Measurements from ENCODE around the gene TNFSF8. TPM values are rescaled to one million over a fixed set of nuclear protein-coding genes. Genes with fewer than 3 reads are reported as not detected.

Gene TNFSF8
- total RNA-seq, 1 experiment from 2014 or later, result not detected

DNA sequence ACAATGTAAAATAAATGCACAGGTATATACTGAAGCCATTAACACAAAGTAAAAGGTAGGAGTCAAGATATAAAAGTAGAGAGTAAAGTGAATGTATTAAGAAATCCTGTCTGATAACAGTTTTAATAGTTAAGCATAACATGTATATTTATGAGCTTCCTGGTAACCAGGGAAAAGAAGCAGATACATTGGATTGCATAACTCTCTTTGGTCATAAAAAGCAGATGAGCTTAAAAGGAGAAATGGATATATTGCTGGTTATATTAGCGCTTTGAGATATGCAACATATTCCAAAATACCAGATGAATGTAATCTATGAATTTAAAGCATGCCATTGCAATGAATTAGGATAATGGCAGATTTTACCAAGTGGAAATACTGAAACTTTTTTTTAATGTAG lies 6.2 kb upstream of the TNFSF8 start:
- DNase-seq (ENCODE audit: low spot score), result no peak

DNA sequence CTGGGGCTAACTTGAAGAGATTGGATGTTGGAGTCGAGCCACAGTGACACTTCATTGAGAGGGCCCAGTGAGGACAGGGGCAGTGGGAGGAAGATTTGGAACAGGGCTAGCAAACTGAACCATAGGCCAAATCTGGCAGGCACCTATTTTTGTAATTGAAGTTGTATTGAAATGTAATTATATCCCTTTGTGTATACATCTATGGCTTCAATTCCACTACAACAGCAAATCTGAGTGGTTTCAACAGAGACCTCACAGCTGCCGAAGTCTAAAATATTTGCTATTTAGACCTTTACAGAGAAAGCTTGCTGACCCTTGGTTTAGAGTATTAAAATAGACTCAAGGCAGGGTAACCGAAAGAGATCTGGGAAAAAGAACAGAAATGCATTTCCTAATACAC lies 4.7 kb upstream of the TNFSF8 start:
- DNase-seq (ENCODE audit: low spot score), result no peak

DNA sequence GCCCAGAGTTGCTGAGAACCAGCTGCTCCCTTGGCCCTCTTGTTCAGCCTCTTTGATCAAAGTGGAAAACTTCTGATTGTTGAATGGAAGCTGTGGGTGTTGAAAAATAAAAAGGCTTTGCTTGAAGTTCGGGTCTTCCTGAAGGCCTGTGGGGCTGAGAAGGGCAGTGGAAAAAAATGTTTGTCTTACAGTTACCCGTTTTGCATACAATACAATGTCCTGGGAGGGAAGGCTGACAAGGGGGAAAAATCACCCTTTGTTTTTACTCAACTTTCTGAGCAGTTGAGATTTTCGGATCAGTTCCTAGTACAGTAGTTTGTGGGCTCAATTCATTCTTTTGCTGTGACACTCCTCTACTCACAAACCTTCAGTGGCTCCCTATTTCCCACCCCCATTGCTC lies 2.1 kb upstream of the TNFSF8 start:
- DNase-seq (ENCODE audit: low spot score), result no peak

DNA sequence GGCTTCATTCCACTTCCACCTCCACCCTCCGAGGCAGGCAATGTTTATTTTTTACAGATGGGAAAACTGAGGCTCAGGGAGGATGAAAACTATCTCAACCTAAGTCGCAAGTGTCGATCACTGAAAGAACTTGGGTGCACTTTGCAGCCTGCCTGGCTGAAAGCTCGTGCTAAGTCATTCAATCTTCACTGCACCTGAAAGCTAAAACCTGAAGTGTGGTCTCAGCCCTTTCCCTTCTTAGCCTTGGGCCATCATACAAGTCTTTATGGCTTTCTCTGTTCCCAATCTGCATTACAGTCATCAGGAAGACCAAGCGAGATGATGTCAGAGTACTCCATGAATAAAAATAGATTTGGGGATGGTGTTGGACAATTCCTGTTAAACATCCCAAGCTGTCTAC lies 1.0 kb upstream of the TNFSF8 start:
- no peak for DNase-seq (ENCODE audit: low spot score)

DNA sequence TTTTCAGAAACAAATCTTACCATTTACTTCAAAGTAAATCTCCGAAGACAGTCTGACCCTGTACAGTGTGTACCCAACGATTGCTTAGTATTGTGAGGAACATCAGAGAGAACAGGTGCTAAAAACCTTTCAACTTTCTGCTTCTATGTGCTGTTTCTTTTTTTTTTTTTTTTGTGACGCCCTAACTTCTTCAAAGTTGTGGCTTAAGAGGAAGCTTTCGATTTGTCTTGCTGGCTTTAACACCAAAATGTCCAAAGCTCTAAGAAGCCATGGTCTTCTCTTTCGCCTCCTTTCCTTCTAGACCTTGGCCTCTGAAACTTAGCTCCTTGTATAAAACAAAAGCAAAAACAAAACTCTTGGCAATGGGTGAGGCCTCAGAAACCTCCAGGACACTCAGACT lies 1.2 kb downstream of the TNFSF8 start:
- no peak for DNase-seq (ENCODE audit: low spot score)

DNA sequence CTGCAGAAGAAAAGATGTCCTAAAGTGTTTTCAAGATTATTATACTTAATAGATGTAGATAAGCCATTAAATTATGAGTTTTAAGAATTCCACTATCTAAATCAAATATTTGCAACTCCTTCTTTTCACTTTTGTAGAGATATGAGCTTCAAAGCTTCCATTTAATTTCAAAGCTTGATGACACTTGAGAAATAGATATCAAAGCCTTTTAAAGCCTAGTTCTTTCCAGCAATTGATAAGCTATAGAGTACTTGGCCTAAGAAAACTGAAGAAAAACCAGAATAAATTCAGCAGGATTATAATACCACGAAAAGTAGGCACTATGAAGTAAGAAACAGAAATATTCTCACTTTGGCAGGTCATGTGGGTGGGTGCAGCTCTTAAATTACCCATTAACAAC lies 1.7 kb downstream of the TNFSF8 start:
- DNase-seq (ENCODE audit: low spot score), result no peak

DNA sequence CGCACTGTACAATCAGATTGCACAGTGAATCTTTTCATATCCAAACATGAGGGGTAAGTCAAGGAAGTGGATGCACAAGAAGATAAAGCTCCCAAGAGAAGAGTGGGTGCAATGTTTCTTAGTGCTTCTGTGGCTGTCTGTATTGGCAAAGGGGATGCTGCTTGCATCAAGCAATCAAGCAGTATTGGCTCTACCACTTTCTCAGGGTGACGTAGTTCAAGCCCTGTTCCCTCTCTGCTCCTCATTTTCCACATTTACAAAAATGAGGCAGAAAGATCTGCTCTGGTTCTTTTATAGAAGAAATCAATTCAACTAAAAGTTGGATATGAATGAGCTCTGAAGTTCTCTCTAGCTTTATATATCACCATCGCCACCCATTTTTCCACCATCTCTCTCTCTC lies 2.3 kb downstream of the TNFSF8 start:
- no peak for DNase-seq (ENCODE audit: low spot score)

DNA sequence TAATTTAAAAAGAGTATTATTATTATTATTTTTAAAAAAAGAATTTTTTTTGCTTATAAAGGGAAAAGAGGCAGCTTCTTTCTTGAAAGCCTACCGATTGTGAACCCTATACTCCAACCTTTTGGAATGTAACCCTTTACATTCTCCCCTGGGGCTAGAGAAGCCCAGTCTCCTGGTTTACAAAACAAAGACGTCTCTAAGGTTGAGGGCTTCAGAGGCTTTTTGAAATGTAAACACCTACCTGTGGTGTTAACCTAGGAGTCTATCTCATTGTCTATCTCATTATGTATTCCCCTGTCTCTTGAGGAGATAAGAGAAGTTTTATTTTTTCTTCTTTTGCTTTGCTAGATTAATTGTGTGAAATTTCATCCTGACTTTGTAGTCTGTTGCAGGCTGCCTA lies 4.7 kb downstream of the TNFSF8 start:
- no peak for DNase-seq (ENCODE audit: low spot score)

DNA sequence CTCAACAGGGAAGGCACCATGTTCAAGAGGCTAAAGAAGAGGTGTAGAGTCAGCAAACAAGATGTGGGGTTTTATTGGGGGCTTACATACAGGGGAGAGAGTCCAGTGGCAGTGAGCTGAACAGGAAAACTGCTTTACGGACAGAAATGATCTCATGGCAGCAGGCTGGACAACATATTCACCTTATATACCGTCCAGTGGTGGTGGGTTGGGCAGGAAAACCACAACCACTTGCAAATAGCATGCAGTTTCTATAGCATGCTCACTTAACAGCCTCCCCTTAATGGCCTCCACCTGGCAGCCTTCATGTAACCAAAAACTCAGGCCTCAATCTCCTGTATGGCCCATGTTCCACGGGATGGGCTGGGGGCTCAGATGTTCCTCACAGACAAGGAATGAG lies 5.4 kb downstream of the TNFSF8 start:
- no peak for DNase-seq (ENCODE audit: low spot score)

DNA sequence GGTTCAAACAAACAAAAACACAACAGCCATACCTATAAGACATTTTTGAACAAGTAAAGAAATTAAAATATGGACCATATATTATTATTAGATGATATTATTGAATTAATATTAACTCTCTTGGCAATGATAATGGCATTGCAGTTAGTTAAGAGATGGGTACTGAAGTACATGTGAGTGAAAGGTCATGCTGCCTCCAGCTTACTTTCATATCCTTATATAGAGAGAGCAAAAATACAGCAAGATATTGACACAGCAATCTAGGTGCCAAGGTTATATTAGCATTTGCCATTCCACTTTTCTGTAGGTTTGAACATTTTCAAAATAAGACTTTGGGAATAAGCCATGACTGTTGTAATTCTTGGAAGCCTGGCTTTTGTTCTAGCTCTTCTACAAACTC lies 6.1 kb downstream of the TNFSF8 start:
- DNase-seq (ENCODE audit: low spot score), result no peak

DNA sequence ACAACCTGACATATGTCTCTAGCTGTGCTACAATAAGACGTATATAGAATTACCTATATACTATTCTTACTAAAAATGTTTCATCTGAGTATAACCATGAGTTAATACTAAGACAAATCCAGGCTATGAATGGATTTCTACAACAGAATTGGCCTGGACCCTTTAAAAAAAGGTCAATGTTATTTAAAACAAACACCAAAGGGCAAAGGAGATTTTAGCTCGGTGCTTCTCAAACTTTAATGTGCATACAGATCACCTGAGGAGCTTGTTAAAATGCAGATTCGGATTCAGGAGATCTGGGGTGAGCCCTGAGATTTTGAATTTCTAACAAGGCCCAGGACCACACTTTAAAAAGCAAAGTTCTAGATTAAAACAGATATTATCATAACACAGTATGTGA lies 6.5 kb downstream of the TNFSF8 start:
- DNase-seq (ENCODE audit: low spot score), result no peak

DNA sequence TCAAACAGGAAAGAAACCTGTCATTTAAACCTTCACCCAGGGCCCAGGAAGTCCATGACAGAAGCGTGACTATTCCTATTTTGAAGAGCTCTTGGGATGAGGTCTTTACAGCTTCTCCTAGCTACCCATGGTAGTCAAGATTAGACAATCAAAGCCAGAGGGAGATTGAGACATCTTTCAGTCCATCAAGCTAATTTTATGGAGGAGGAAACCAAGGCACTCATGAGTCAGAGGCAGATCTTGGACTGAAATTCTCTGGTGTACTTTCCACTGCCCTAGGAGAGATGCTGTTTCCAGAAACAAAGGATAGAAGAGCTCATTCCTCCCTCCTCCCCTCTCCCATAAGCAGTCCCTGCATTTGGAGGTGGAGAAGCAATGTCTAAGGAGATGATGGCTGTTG lies 9.2 kb downstream of the TNFSF8 start:
- no peak for DNase-seq (ENCODE audit: low spot score)

DNA sequence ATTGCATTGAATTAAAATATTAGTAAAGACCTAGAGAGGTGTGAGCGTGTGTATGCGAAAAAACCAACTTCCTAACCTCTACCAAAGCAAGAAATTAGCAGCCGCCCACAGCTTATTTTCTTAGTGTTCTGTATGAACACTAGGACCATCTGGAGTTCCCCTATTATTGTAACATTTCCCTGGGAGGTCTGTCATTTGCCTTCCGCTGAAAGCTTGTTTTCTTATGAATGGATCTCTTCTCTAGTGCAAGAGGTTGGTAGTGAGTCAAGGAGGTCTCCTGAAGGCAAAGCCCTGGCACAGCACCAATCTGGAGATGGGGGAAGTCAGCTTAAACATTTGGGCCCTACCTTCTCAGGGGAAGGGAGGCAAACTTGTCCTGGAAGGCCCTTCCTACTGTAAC lies 10.8 kb downstream of the TNFSF8 start:
- DNase-seq (ENCODE audit: low spot score), result no peak

DNA sequence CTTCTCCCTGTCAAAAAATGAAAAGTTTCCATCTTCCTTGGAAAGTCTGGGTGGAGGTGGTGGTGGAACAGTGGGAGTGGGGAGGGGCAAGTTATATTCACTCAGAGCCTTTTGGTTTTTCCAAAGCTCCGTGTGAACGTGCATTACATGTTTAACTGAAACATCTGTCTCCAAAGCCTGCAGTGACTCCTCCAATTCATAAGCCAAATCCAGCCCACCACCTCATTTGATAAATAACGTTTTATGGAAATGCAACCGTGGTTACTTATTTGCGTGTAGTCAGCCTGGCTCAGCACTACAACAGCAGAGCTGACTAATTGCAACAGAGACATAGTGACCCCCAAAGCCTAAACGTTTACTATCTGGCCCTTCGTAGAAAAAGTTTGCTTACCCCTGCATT lies 13.9 kb downstream of the TNFSF8 start:
- no peak for DNase-seq (ENCODE audit: low spot score)

DNA sequence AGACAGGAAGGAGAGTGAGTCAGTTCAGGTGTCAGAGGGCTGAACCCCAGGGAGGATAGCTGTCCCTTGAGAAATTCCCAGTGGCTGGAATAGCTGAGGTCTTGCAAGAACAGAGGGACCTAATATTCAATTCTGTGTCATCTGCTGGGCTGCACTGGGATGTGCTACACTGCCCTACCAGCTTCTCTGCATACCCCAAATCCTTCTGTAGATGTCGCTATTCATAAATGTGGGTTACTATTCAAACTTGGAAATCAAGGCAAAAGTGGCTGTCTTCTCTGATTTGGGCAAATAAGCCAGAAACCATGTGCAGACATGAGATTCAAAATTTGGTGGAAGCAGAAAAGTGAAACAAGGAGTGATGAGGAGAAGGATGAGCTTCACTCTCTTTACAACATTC lies 16.3 kb downstream of the TNFSF8 start:
- DNase-seq (ENCODE audit: low spot score), result no peak

DNA sequence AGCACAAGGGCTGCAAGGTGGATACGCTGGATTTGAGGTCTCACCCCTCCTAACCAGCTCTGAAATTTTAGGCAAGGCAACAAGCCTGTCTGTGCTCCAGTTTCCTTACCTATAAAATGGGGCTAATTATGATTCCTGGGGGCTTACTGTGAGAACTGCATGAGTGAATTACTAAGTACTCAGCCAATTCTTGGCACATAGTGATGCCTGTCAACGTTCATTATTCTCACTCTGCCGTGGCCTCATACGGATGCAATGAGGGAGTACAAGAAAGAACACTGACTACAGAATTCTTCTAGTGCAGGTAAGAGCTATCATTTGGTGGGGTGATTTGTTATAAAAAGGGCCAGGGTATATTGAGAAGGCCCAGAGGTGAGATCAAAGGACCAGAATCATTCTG lies 16.7 kb downstream of the TNFSF8 start:
- DNase-seq (ENCODE audit: low spot score), result no peak

DNA sequence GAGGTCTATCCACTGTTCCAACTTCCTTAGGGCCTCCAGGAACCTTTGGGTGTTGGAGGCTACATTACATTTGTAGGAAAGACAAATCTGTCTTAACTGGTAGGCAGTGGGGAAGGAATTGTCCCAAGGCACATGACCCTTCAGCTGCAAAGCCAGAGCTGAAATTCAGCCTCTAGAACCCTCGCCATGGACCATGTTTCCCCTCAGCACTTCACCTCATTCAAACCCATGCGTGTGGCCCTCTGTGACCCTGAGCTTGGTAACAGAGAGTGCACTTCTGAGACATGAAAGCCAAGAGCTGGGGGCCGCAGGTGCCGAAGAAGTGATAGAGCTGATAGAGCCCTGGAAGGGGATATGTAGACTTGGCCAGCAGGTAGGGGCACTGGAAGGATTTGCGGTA lies 17.2 kb downstream of the TNFSF8 start:
- DNase-seq (ENCODE audit: low spot score), result no peak

DNA sequence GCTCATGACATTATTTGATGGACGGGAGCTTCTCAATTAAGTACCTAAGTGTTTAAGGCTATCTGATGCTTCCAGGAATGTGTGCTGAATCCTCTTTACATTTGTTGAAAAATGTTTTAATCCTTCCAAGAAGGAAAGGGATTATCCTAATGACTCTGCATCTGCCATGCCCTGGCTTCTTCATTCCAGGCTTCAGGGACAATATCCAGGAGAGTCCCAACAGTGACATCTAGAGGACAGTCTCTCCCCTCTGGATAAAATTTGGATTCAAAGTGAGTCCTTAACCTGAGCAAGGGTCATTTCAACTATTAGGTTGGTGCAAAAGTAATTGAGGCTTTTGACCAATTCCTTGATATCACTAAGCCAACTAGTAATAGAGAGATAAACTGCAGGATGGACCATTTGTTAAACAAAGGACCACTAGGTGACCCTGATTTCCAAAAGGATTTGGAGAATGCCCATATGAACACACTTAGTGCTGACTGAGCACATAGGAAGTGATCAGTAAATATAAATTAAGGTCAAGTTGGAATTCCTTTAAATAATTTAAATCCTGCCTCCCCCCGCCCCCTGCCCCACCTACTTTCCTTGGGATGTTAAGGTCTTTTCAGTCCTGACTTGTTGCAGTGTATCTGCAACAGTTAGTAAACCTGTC lies 19.1 kb downstream of the TNFSF8 start:
- peak; percentile 53 for DNase-seq (ENCODE audit: low spot score)

DNA sequence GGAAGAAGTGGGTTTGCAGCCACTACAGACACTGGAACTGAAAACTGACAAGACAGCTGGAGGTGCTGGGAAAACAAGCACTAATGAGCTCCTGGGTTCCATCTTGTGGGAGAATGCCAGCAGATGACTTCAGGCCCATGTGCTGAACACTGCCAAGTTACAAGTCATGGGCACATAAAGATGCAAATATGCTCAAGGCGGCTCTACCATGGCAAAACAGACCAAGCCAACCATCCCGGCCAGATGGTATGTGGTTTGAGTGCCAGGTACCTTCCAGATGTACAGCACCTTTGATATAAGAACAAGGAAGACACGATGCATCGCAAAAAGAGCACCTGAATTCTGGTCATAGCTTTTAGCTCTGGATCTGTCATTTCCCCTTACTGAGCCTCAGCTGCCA lies 19.9 kb downstream of the TNFSF8 start:
- DNase-seq (ENCODE audit: low spot score), result no peak

DNA sequence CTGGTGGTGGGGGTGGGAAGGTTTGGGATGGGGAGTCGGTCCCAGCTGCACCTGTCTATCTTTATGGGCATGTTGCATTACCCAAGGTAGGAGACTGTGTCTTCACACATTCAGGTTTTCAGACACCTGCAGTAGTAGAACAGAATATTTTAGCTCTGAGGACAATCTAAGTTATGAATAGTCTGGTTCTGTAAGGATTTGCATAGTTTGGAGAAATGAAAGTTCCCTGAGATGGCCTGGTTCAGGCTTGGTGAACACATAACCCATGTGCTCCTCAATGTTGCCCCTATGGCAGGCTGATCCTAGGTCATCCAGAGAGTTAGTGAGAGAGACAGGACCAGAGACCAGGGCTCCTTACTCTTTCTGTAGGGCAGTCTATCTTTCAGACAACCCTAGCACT lies 20.7 kb downstream of the TNFSF8 start:
- no peak for DNase-seq (ENCODE audit: low spot score)

DNA sequence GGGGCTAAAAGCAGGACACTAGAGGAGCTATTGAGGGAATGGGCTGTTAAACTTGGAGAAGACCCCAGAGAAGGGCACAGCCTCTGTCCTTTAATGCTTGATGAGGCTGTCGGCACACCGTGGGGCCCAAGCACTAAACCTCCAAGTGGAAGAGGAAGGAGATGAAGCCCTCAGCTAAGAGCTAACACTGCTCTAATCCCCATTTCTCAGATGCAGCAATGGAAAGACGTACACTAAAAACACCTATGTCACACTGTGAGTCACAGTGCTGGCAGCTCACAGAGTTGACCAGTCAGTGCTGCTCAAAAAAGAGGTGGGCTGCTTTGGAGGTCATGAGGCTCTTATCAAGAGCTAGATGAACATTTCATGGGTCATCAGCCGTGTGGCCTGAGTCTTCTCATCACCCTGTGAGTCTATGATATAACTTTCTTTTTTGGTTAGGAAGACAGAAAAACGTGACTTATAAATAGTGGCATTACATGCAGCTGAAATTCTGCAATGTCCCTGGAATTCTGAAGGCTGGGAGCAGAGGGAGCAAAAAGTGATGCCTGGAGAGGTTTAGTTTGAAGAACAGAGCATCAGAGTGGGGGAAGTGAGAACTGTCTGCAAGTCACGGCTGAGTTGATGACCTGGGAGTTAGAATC lies 21.5 kb downstream of the TNFSF8 start:
- DNase-seq (ENCODE audit: low spot score), result no peak

DNA sequence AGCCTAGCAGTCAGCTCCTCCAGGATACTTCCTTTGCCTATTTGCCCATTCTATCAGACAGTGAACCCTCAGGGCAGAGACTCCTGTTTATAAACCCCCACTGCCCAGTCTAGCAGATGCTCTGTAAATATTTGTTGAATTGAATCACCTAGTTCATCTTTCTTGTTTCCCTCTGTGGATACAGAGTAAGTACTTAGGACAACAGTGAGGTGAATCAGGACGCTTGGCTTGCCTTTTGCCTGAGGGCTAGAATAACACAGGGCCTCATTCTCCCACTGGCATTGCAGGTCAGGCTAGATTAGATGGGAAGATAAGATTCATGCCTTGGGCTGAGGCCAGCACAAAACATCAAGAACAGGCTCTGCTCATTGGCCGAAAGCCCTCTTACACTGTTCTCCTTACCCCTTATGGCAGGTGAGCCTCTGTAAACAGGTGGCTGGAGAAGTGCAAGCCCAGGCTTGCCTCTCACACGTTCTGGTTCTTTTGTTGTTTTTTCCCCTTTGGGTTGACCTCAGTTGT lies 22.2 kb downstream of the TNFSF8 start:
- peak; percentile 33 for DNase-seq (ENCODE audit: low spot score)

DNA sequence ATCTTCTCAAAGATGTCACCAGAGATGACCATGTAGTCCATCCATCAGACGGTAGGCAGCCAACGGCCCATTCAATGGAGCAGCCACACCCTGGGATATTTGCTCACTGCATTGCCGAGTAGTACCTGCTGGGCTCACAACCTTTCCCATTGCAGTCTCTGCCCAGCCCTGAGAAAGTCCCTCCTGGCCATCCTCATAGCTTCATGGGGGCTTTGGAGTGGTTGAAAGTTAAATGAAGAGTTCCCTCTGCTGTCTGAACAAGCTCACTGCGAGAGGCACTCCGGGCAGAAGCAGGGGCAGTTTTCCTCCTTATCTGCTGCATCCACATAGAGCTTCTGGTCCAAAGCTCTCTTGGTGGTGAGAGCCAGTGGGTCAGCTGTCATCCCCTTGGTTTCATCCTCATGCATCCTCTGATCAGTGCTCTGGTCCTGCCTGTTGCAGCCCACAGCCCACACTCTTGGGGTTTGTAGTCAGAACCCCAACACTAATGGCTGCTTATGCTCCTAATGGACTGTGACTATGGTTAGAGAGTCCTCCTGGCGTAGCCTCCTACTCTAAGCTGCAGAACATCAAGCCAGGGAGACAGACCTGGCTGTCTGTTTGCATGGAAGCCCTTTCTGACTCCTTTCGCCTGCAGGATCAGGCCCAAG lies 23.3 kb downstream of the TNFSF8 start:
- DNase-seq (ENCODE audit: low spot score), result peak; percentile 51

Measured in H4 (cell line).